Urothelium cell line (cell line): ENCODE results near the gene COLEC11.
"Not testable (repeated sequence)": the region's sequence is repeated elsewhere in the genome, so short reads cannot be mapped to it uniquely, and the experiment has no call there.

Experiments used
- DNase-seq: peaks from one replicate; pipeline ENCODE4 v3.0.0; 2011; ENCODE audit warnings: low spot score, mixed read lengths
- FAIRE-seq: peaks from 2 replicates; lab custom pipeline; 2011; peaks lifted over from hg19 to GRCh38; lab: Jason Lieb, UNC

The COLEC11 gene

GRCh38 chr2:3650140-3650920 is 55.4 kb downstream of the COLEC11 start:
- FAIRE-seq = no peak
- no peak for DNase-seq

GRCh38 chr2:3651691-3652648 is 57.1 kb downstream of the COLEC11 start:
- DNase-seq (no peak), FAIRE-seq (no peak)

- FAIRE-seq (no peak), DNase-seq (no peak)
These were observed 58.1 kb downstream of the COLEC11 start for GRCh38 chr2:3652896-3653625.

GRCh38 chr2:3654011-3654410 is 59.1 kb downstream of the COLEC11 start:
- no peak for FAIRE-seq
- no peak for DNase-seq

- FAIRE-seq (no peak), DNase-seq (no peak)
These were observed 59.8 kb downstream of the COLEC11 start for GRCh38 chr2:3654531-3655225.

DNA sequence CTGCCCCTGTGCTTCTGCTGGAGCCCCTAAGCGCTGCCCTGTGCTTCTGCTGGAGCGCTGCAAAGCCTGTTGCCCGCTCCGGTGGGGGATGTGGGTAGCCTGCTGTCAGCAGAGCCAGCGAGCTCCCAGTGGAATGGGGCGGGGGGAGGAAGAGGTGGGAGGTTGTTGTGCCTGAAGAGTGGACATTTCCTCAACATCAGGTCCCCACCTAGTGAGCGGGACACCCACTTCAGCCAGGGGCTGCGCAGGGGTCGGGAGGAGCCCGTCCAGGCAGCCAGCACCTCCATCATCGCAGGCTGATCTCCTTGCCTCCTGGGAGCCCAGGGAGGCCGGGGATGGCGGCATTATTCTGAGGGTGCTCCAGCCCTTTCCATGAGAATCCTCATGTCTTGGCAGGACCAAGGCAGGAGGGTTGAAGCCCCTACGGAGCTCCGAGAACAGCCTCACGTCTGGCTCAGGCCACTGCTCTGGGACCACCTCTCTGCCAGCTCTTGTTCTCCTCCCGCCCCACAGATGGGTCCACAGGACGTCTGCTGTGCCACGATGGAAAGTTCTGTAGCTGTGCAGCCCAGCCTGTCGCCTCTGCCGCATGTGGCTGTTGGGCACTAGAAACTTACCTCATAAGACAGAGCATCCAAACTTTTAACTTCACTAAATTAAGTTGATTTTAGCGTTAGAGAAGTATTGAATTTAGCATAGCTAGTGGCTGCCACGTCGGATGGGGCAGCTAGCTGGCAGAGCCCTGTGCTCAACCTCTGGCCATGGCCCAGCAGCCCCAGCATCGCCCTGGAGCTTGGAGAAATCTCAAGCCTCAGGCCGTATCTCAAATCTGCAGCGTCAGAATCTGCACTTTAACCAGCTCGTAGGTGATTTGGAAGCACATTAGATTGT is 61.2 kb downstream of the COLEC11 start:
- FAIRE-seq = no peak
- no peak for DNase-seq

- no peak for DNase-seq
These were observed 62.1 kb downstream of the COLEC11 start for GRCh38 chr2:3656762-3657721.

DNA sequence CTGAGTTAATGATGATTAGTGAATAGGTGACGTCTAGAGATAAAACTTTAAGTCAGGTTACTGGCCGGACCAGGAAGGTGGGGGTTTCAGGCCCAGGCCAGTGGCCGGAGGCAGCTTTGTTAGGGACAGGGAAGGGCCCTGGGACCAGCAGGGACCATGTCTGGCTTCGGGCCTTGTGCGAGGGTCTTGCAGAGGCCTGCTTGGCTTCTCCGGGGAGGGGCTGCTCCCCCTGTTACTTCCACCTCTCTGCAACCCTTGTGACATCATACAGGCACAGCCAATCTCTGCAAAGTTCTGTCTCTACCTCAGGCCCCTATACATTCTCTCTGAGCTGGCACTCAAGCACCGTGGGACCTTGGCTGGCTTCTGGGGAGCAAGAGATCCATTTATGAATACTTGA is 63.0 kb downstream of the COLEC11 start, which contains the start of gene ALLC:
ALLC (plus strand) TSS at position 320 of the 400 bp plus-strand sequence. CDS start 12,958 bp downstream, outside the sequence.
- DNase-seq = no peak
- FAIRE-seq = no peak

More at GRCh38 chr2:3656762-3657721, 62.1 kb downstream of the COLEC11 start:
- no peak for FAIRE-seq

GRCh38 chr2:3659447-3660432 is 64.8 kb downstream of the COLEC11 start:
- no peak for FAIRE-seq
- no peak for DNase-seq

DNA sequence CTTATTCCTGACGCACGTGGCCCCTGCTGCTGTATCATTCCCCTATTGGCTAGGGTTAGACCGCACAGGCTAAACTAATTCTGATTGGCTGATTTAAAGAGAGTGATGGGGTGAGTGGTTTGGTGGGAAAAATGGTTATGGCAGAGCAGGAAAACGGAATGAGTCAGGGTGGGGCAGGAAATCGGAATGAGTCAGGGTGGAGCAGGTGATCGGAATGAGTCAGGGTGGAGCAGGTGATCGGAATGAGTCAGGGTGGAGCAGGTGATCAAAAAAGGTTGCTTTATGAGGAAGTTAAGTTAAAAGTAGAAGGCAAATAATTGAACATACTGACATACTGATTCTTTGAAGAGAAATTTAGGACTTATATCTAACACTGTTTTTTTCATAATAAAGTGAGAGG is 65.7 kb downstream of the COLEC11 start:
- FAIRE-seq, DNase-seq: not testable (repeated sequence)

DNA sequence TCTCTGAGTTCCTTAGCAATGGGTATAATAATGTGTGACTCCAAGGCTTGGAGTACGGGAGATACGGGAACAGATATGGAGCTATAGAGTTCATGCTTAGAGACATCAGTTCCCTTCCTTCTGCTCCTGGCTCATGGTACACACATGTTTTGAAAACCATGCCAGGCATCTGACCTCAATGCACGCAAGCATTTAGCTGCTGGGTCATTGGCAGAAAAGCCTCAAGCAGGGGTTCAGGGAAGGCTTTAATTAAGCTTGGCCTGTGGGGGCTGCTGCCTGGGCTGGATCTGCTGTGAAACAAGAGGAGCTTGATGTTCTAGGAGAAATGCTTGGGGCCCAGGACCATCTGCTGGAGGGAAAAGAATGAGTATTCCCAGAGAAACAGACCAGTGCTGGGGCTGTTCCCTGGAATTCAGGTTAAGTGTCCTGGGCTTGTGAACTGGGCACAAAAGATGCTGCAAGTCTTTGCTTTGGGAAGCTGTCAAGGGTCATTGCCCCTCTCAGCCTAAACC is 66.3 kb downstream of the COLEC11 start:
- FAIRE-seq = no peak
- DNase-seq = no peak

DNA sequence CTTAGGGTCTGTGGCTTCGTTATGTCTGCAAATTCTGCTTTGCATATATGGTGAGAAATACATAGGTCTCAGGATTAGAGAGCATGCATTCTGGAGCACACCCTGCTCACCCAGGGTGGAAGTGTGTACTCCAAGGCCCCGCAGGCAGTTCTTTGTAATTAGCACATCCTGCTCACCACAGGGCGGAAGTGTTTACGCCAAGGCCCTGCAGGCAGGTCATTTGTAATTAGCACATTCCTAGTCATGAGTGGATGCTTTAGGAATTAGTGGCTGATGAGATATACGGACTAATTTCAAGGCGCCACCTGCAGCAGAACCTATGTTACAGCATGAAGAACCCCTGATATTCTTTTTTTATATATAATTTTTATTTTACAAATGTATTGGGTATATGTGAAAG is 67.3 kb downstream of the COLEC11 start:
- DNase-seq (no peak), FAIRE-seq (no peak)

GRCh38 chr2:3664118-3664517 is 69.2 kb downstream of the COLEC11 start:
- FAIRE-seq (no peak), DNase-seq (no peak)

- FAIRE-seq (no peak), DNase-seq (no peak)
These were observed 70.0 kb downstream of the COLEC11 start for GRCh38 chr2:3664925-3665324.

DNA sequence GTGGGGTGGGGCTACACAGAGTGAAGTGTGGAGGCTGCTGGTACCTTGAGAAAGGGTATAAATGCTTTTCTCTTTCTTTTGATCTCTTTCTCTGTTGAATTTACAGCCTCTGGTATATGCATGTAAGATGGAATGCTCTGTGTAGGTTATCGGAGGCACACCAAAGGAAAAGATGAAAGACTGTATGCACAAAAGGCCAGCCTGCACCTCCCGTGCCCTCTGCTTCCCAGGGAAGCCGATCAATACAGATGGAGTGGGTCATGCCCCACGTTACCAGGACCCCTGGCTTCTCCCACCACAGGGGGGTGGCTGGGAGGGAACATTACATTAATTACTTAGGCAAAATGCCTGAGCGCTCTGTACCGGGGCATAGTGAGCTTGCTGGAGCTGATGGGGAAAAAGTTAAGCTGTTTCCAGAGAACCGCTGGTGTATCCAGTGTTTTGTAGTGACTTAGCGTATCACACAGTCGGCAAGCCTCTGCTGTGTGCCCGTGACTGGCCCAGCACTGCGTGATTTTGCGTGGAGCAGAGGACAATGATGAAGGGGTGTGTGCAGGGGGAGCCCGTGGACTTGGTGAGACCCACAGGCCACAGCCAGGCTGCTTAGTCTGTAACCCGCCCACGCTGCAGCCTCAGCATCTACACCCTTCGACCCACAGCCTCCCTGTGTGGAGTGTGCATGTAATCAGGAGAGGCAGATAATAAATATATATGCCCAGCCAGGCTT is 71.1 kb downstream of the COLEC11 start:
- no peak for DNase-seq
- FAIRE-seq = no peak

GRCh38 chr2:3666613-3666975 is 71.7 kb downstream of the COLEC11 start:
- DNase-seq (no peak), FAIRE-seq (no peak)
